ENCODE measurements around the gene BUB1B. TPM values are rescaled to one million over a fixed set of nuclear protein-coding genes. Genes with fewer than 3 reads are reported as not detected.
A peak's percentile ranks its signal among the peaks of the same experiment; 100 is the strongest.

BUB1B gene
- total RNA-seq, 1 donor from 2014 or later = 0.79 TPM

- Histone ChIP-seq H3K36me3 (ENCODE audit: control insufficient read depth, insufficient read depth, low read length) (peaks cover 1% of the 10 kb centered on the region), H3K4me3 (ENCODE audit: low read depth, low read length) (no peak overlapping the region), H3K27me3 (ENCODE audit: control insufficient read depth, insufficient read depth, low read length) (no peaks in the 10 kb centered on the region)
- FAIRE-seq (no peak), DNase-seq (ENCODE audit: low read depth) (no peak)
- TF ChIP-seq, protein P1, sequence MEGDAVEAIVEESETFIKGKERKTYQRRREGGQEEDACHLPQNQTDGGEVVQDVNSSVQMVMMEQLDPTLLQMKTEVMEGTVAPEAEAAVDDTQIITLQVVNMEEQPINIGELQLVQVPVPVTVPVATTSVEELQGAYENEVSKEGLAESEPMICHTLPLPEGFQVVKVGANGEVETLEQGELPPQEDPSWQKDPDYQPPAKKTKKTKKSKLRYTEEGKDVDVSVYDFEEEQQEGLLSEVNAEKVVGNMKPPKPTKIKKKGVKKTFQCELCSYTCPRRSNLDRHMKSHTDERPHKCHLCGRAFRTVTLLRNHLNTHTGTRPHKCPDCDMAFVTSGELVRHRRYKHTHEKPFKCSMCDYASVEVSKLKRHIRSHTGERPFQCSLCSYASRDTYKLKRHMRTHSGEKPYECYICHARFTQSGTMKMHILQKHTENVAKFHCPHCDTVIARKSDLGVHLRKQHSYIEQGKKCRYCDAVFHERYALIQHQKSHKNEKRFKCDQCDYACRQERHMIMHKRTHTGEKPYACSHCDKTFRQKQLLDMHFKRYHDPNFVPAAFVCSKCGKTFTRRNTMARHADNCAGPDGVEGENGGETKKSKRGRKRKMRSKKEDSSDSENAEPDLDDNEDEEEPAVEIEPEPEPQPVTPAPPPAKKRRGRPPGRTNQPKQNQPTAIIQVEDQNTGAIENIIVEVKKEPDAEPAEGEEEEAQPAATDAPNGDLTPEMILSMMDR (IDR thresholded peaks at IDR 0.05; ENCODE audit: insufficient read depth, low read length, severe bottlenecking) = no peak
Measured at GRCh38 chr15:40222131-40222530, 61.3 kb downstream of the BUB1B start.

DNA sequence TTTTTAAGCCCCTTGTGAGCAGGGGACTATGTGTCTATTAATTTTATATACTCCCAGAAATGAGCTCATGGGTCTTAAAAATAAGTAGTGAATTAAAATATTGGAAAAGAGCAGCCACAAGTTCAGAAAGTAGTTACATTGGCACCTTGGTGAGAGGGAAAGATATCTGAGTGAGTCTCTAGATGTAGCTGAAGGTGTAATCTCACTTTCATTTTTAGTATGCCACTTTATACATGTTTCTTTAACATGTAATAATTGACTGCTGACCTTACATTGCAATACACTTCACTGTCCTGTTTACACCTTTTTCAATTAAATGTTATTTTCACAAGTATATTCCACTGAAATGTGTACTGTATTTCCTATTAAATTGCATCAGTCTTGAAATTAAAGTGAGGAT lies 65.9 kb downstream of the BUB1B start:
- no peaks in the 10 kb centered on the region for H3K27me3 ChIP-seq (ENCODE audit: control insufficient read depth, insufficient read depth, low read length)
- no peak for DNase-seq (ENCODE audit: low read depth)
- TF ChIP-seq, protein P1 (IDR thresholded peaks at IDR 0.05; ENCODE audit: insufficient read depth, low read length, severe bottlenecking) = no peak
- H3K4me3 ChIP-seq (ENCODE audit: low read depth, low read length) = no peak overlapping the region
- H3K36me3 ChIP-seq (ENCODE audit: control insufficient read depth, insufficient read depth, low read length) = no peaks in the 10 kb centered on the region
- FAIRE-seq = no peak

- Histone ChIP-seq H3K27me3 (ENCODE audit: control insufficient read depth, insufficient read depth, low read length) (no peaks in the 10 kb centered on the region), H3K36me3 (ENCODE audit: control insufficient read depth, insufficient read depth, low read length) (no peaks in the 10 kb centered on the region), H3K4me3 (ENCODE audit: low read depth, low read length) (no peak overlapping the region)
- DNase-seq (ENCODE audit: low read depth) (no peak), FAIRE-seq (no peak)
- TF ChIP-seq, protein P1 (IDR thresholded peaks at IDR 0.05; ENCODE audit: insufficient read depth, low read length, severe bottlenecking) = no peak
Measured at GRCh38 chr15:40229316-40229715, 68.4 kb downstream of the BUB1B start.

GRCh38 chr15:40229956-40230355 lies 69.1 kb downstream of the BUB1B start:
- Histone ChIP-seq H3K36me3 (ENCODE audit: control insufficient read depth, insufficient read depth, low read length) (no peaks in the 10 kb centered on the region), H3K4me3 (ENCODE audit: low read depth, low read length) (no peak overlapping the region), H3K27me3 (ENCODE audit: control insufficient read depth, insufficient read depth, low read length) (no peaks in the 10 kb centered on the region)
- no peak for DNase-seq (ENCODE audit: low read depth)
- TF ChIP-seq, protein P1 (IDR thresholded peaks at IDR 0.05; ENCODE audit: insufficient read depth, low read length, severe bottlenecking) = no peak
- FAIRE-seq = no peak

GRCh38 chr15:40232625-40233070 lies 71.8 kb downstream of the BUB1B start:
- Histone ChIP-seq H3K27me3 (ENCODE audit: control insufficient read depth, insufficient read depth, low read length) (no peaks in the 10 kb centered on the region), H3K4me3 (ENCODE audit: low read depth, low read length) (no peak overlapping the region), H3K36me3 (ENCODE audit: control insufficient read depth, insufficient read depth, low read length) (no peaks in the 10 kb centered on the region)
- DNase-seq (ENCODE audit: low read depth) = peak; percentile 28
- TF ChIP-seq, protein P1 (IDR thresholded peaks at IDR 0.05; ENCODE audit: insufficient read depth, low read length, severe bottlenecking) = no peak
- FAIRE-seq = no peak

Data from bronchial epithelial cell (primary cell).